HEK293 (cell line): ENCODE measurements around the gene STUB1.

ENCODE experiments used
- CTCF ChIA-PET: fragments of 350-600 bp; formaldehyde crosslinking; extraction: SDS; loops from one replicate; lab custom pipeline; 2021; ENCODE audit warnings: antibody characterized with exemption; lab: Yijun Ruan, JAX
- POLR2A ChIA-PET: fragments of 300-600 bp; formaldehyde crosslinking; extraction: SDS; loops from one replicate; lab custom pipeline; 2020; ENCODE audit warnings: antibody characterized with exemption, inconsistent platforms; lab: Yijun Ruan, JAX
- H3K27ac ChIP-seq: fragments of 200-500 bp; sonication (Bioruptor generic); 2 replicates; pipeline ENCODE4 v1.5.1; 2014; ENCODE audit warnings: low read depth, low read length, control low read depth, inconsistent platforms; ENCODE audit errors: extremely low read depth
- H3K36me3 ChIP-seq, 2 experiments: fragments of 200-500 bp in 1 of 2; sonication (Bioruptor generic) in 1 of 2; 1 replicate in 1 of 2; 2 replicates in 1 of 2; pipeline ENCODE4 v1.5.1; 2014 to 2017; ENCODE audit warnings: inconsistent platforms in 2 of 2, low read length in 2 of 2; ENCODE audit not compliant: control insufficient read depth in 2 of 2, insufficient read depth in 1 of 2
- H3K4me1 ChIP-seq: fragments of 200-500 bp; sonication (Bioruptor generic); 2 replicates; pipeline ENCODE4 v1.5.1; 2014; ENCODE audit warnings: mild to moderate bottlenecking, low read length, inconsistent platforms; ENCODE audit not compliant: control insufficient read depth, insufficient read depth
- H3K4me3 ChIP-seq: 2 replicates; pipeline ENCODE4 v1.5.1; 2011; ENCODE audit warnings: low read depth, mild to moderate bottlenecking, control low read depth, low read length, moderate library complexity
- H3K9me3 ChIP-seq: fragments of 200-500 bp; sonication (Bioruptor generic); 2 replicates; pipeline ENCODE4 v1.5.1; 2014; ENCODE audit warnings: low read depth, low read length, inconsistent platforms; ENCODE audit not compliant: control insufficient read depth, insufficient read depth
- CTCF ChIP-seq: fragments of 450-650 bp; formaldehyde crosslinking; IDR thresholded peaks from 2 replicates; pipeline ENCODE4 v1.5.1; 2016; ENCODE audit warnings: missing biosample characterization, missing genetic modification characterization
- HOXD13 ChIP-seq: sonication (generic); formaldehyde crosslinking; IDR thresholded peaks from 2 replicates; pipeline ENCODE4 v1.8.0; 2022; ENCODE audit warnings: missing genetic modification reagents, borderline replicate concordance
- ZBTB26 ChIP-seq: fragments of 450-650 bp; formaldehyde crosslinking; optimal IDR thresholded peaks from 2 replicates; pipeline ENCODE3; 2016; ENCODE audit warnings: missing biosample characterization, mild to moderate bottlenecking, missing genetic modification characterization
- ZBTB49 ChIP-seq: fragments of 450-650 bp; formaldehyde crosslinking; IDR thresholded peaks from 2 replicates; pipeline ENCODE4 v1.5.1; 2016; ENCODE audit warnings: missing biosample characterization, missing genetic modification characterization, low read depth
- ZFP37 ChIP-seq: fragments of 450-650 bp; formaldehyde crosslinking; IDR thresholded peaks from 2 replicates; pipeline ENCODE4 v1.5.1; 2016; ENCODE audit warnings: missing biosample characterization, missing genetic modification characterization
- ZNF16 ChIP-seq: fragments of 450-650 bp; formaldehyde crosslinking; IDR thresholded peaks from 2 replicates; pipeline ENCODE4 v1.5.1; 2016; ENCODE audit warnings: low read depth, missing biosample characterization, missing genetic modification characterization
- ZNF239 ChIP-seq: fragments of 450-650 bp; formaldehyde crosslinking; IDR thresholded peaks from 2 replicates; pipeline ENCODE4 v1.5.1; 2016; ENCODE audit warnings: missing biosample characterization, missing genetic modification characterization
- ZNF26 ChIP-seq: fragments of 450-650 bp; formaldehyde crosslinking; IDR thresholded peaks from 2 replicates; pipeline ENCODE4 v1.5.1; 2016; ENCODE audit warnings: missing biosample characterization, missing genetic modification characterization
- ZNF280D ChIP-seq: fragments of 450-650 bp; formaldehyde crosslinking; IDR thresholded peaks from 2 replicates; pipeline ENCODE4 v1.5.1; 2016; ENCODE audit warnings: missing biosample characterization, missing genetic modification characterization
- ZNF350 ChIP-seq: fragments of 450-650 bp; formaldehyde crosslinking; IDR thresholded peaks from 2 replicates; pipeline ENCODE4 v1.5.0; 2017; ENCODE audit warnings: missing biosample characterization, mild to moderate bottlenecking, missing genetic modification characterization
- ZNF488 ChIP-seq: fragments of 450-650 bp; formaldehyde crosslinking; IDR thresholded peaks from 2 replicates; pipeline ENCODE4 v1.5.1; 2016; ENCODE audit warnings: missing biosample characterization, missing genetic modification characterization
- ZNF513 ChIP-seq: fragments of 450-650 bp; IDR thresholded peaks from 2 replicates; pipeline ENCODE4 v1.5.1; 2018; ENCODE audit warnings: missing biosample characterization, missing genetic modification characterization
- ZNF530 ChIP-seq: fragments of 450-650 bp; formaldehyde crosslinking; IDR thresholded peaks from 2 replicates; pipeline ENCODE4 v1.5.1; 2016; ENCODE audit warnings: low read depth, missing biosample characterization, missing genetic modification characterization
- ZNF548 ChIP-seq: fragments of 450-650 bp; formaldehyde crosslinking; IDR thresholded peaks from 2 replicates; pipeline ENCODE4 v1.5.1; 2016; ENCODE audit warnings: missing biosample characterization, missing genetic modification characterization
- ZNF558 ChIP-seq: fragments of 450-650 bp; formaldehyde crosslinking; IDR thresholded peaks from 2 replicates; pipeline ENCODE4 v1.5.1; 2016; ENCODE audit warnings: missing biosample characterization, missing genetic modification characterization
- ZNF600 ChIP-seq: fragments of 450-650 bp; formaldehyde crosslinking; IDR thresholded peaks from 2 replicates; pipeline ENCODE4 v1.5.1; 2016; ENCODE audit warnings: missing biosample characterization, missing genetic modification characterization
- ZNF660 ChIP-seq: fragments of 450-650 bp; IDR thresholded peaks from 2 replicates; pipeline ENCODE4 v1.5.1; 2018; ENCODE audit warnings: missing biosample characterization, mild to moderate bottlenecking, missing genetic modification characterization
- ZNF670 ChIP-seq: fragments of 450-650 bp; formaldehyde crosslinking; IDR thresholded peaks from 2 replicates; pipeline ENCODE4 v1.5.1; 2016; ENCODE audit warnings: missing biosample characterization, missing genetic modification characterization, low read depth
- ZNF701 ChIP-seq: fragments of 450-650 bp; formaldehyde crosslinking; IDR thresholded peaks from 2 replicates; pipeline ENCODE4 v1.5.1; 2016; ENCODE audit warnings: missing biosample characterization, missing genetic modification characterization
- ZNF768 ChIP-seq: fragments of 450-650 bp; formaldehyde crosslinking; IDR thresholded peaks from 2 replicates; pipeline ENCODE4 v1.5.1; 2018; ENCODE audit warnings: missing biosample characterization, mild to moderate bottlenecking, missing genetic modification characterization
- ZNF785 ChIP-seq: fragments of 450-650 bp; formaldehyde crosslinking; IDR thresholded peaks from 2 replicates; pipeline ENCODE4 v1.5.1; 2016; ENCODE audit warnings: missing biosample characterization, missing genetic modification characterization
- ZSCAN16 ChIP-seq: fragments of 450-650 bp; formaldehyde crosslinking; IDR thresholded peaks from 2 replicates; pipeline ENCODE4 v1.5.1; 2016; ENCODE audit warnings: missing biosample characterization, missing genetic modification characterization
- ZSCAN23 ChIP-seq: fragments of 450-650 bp; formaldehyde crosslinking; IDR thresholded peaks from 2 replicates; pipeline ENCODE4 v1.5.1; 2016; ENCODE audit warnings: missing biosample characterization, missing genetic modification characterization
- ZXDB ChIP-seq: fragments of 450-650 bp; formaldehyde crosslinking; IDR thresholded peaks from 2 replicates; pipeline ENCODE4 v1.5.1; 2016; ENCODE audit warnings: missing biosample characterization, missing genetic modification characterization

STUB1 gene

GRCh38 chr16:682493-683395 is 2.5 kb downstream of the STUB1 start:
- Histone ChIP-seq H3K4me3 (peak overlapping the region; percentile 68), H3K4me1 (peaks cover 14% of the 10 kb centered on the region; the same call in 1 of the 2 replicates), H3K36me3 (peaks cover 3 to 58% of the 10 kb centered on the region in 2 experiments; a peak in 1 of 3 replicates), H3K27ac (peak overlapping the region; percentile 97), H3K9me3 (no peaks in the 10 kb centered on the region)
- POLR2A ChIA-PET, result interaction anchor here (0.9 to 5.4 kb wide), 5 partner anchors 7 to 38 kb away, joined by 3 to 57 read pairs (median 15); partner anchors contain the start of genes ANTKMT, RHOT2 and WDR24
- CTCF ChIA-PET, result interaction anchor here (0.6 to 1.0 kb wide), 3 partner anchors 88 to 375 kb away, joined by 3 to 5 read pairs (median 4); no protein-coding TSS in a partner anchor
- no peak for TF ChIP-seq HOXD13 (CRISPR knock-in tag)
- TF ChIP-seq ZSCAN16 (tag by site-specific recombination), result no peak
- TF ChIP-seq ZNF350 (tag by site-specific recombination), result no peak
- TF ChIP-seq ZNF530 (tag by site-specific recombination), result no peak
- no peak for TF ChIP-seq ZNF548 (tag by site-specific recombination)
- no peak for TF ChIP-seq ZNF26 (tag by site-specific recombination)
- TF ChIP-seq ZNF513 (tag by site-specific recombination), result peak; percentile 77
- no peak for TF ChIP-seq ZNF16 (tag by site-specific recombination)
- no peak for TF ChIP-seq ZNF488 (tag by site-specific recombination)
- no peak for TF ChIP-seq ZNF701 (tag by site-specific recombination)
- no peak for TF ChIP-seq ZBTB49 (tag by site-specific recombination)
- TF ChIP-seq CTCF (tag by site-specific recombination), result peak; percentile 69
- TF ChIP-seq ZNF600 (tag by site-specific recombination), result peak; percentile 86
- TF ChIP-seq ZNF785 (tag by site-specific recombination), result no peak
- TF ChIP-seq ZNF768, result 0 out of 2 replicates have a peak, but pooled peaks have one; percentile 2
- peak; percentile 78 for TF ChIP-seq ZXDB (tag by site-specific recombination)
- no peak for TF ChIP-seq ZNF558 (tag by site-specific recombination)
- no peak for TF ChIP-seq ZNF660 (tag by site-specific recombination)
- no peak for TF ChIP-seq ZNF670
- no peak for TF ChIP-seq ZBTB26 (tag by site-specific recombination)
- TF ChIP-seq ZSCAN23 (tag by site-specific recombination), result 0 out of 2 replicates have a peak, but pooled peaks have one; percentile 17
- TF ChIP-seq ZFP37 (tag by site-specific recombination), result peak; percentile 13; the same call in 1 of the 2 replicates
- no peak for TF ChIP-seq ZNF280D
- 0 out of 2 replicates have a peak, but pooled peaks have one; percentile 62 for TF ChIP-seq ZNF239 (tag by site-specific recombination)
